GM10248 (cell line): Measurements from ENCODE around the gene NOD2.

ENCODE experiments used
- CTCF ChIA-PET: fragments of 300-600 bp; sonication (Branson Sonifier 250); formaldehyde crosslinking; extraction: SDS; loops from one replicate; lab custom pipeline; 2021; ENCODE audit warnings: antibody characterized with exemption; lab: Yijun Ruan, JAX
- POLR2A ChIA-PET: fragments of 350-650 bp; sonication (Branson Sonifier 250); formaldehyde crosslinking; extraction: SDS; loops from one replicate; lab custom pipeline; 2020; ENCODE audit warnings: antibody characterized with exemption; lab: Yijun Ruan, JAX
- DNase-seq: peaks from one replicate; pipeline ENCODE4 v3.0.0; 2012; ENCODE audit errors: extremely low spot score
- TF ChIP-seq, protein P1 (sequence below): IDR thresholded peaks from 2 replicates; pipeline ENCODE4 v1.5.1; 2012; ENCODE audit warnings: mild to moderate bottlenecking, low read depth; ENCODE audit errors: extremely low read depth, missing control alignments, control extremely low read depth

Gene NOD2

DNA sequence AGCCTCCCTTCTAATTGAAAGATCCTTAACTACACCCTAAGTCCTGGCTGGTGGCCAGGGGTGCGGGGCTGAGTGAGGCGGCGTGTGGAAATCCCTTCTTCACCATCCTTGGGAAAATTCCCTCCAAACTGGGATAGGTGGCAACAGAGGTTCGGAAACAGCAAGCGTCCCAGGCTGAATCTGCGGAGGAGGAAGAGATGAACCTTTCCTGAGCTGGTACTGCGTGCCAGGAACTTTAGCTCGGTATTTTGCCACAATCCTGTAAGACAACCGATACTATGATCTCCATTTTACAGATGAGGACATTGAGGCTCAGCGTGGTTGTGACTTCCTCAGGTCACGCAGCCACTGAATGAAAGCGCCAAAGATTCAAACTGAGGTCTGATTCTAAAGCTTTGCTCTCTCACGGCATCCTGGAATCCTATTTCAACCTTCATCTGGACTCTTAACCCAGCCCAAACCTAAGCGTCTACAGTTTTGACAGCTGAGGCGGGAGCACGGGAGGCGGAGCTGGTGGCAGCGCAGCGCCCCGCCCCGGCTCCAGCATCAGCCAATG is 47.9 kb downstream of the NOD2 start:
- CTCF ChIA-PET = interaction anchor here (0.7 to 1.3 kb wide), 5 partner anchors 13 to 76 kb away, joined by 3 to 7 read pairs (median 5); no protein-coding TSS in a partner anchor
- POLR2A ChIA-PET = interaction anchor here (0.8 to 1.7 kb wide), 6 partner anchors 15 to 65 kb away, joined by 3 to 10 read pairs (median 4); no protein-coding TSS in a partner anchor
- no peak for DNase-seq
- TF ChIP-seq, protein P1, sequence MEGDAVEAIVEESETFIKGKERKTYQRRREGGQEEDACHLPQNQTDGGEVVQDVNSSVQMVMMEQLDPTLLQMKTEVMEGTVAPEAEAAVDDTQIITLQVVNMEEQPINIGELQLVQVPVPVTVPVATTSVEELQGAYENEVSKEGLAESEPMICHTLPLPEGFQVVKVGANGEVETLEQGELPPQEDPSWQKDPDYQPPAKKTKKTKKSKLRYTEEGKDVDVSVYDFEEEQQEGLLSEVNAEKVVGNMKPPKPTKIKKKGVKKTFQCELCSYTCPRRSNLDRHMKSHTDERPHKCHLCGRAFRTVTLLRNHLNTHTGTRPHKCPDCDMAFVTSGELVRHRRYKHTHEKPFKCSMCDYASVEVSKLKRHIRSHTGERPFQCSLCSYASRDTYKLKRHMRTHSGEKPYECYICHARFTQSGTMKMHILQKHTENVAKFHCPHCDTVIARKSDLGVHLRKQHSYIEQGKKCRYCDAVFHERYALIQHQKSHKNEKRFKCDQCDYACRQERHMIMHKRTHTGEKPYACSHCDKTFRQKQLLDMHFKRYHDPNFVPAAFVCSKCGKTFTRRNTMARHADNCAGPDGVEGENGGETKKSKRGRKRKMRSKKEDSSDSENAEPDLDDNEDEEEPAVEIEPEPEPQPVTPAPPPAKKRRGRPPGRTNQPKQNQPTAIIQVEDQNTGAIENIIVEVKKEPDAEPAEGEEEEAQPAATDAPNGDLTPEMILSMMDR = no peak

DNA sequence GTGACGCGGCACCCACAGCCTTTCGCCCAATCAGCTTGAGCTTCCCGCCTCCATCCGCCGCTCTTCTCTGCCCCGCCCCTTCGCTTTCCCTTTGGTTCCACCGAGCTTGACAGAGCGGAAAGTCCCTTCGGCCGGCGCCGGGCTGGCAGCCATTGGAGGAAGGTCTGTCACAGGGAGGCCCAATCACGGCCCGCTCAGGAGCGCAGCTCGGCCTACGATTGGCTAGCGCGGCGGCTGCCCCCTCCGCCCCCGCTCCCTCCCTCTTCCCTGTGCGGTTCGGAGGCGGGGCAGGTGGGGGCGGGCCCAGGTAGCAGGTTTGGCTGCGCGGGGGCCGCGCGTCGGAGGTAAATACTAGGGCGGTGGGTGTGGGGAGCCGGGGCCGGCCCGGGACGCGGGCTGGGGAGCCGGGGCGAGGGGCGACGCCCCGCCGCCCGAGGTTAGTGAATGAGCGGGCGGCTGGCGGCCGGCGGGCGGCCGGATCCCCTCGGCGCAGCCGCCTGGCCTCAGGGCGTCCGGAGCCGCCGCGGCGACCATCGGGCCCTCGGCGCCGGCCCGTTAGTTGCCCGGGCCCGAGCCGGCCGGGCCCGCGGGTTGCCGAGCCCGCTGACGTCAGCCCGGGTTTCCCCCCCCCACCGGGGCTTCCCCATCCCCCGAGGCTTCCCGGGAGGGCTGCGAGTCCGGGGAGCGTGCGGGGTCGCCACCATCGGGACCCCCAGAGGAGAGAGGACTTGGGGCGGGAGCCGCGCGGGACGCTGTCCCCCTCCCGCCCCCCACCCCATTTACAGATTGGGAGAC is 48.6 kb downstream of the NOD2 start, which contains the start of gene CYLD:
Gene CYLD, plus strand, starts transcription at position 306 of the 795 bp plus-strand sequence. CDS start 7,613 bp downstream, outside the sequence.
- CTCF ChIA-PET = interaction anchor here (0.7 to 5.7 kb wide), 7 partner anchors 14 to 76 kb away, joined by 3 to 38 read pairs (median 6); no protein-coding TSS in a partner anchor
- DNase-seq = peak; percentile 98
- POLR2A ChIA-PET = interaction anchor here (0.8 to 1.7 kb wide), 6 partner anchors 16 to 64 kb away, joined by 3 to 10 read pairs (median 4); no protein-coding TSS in a partner anchor

DNA sequence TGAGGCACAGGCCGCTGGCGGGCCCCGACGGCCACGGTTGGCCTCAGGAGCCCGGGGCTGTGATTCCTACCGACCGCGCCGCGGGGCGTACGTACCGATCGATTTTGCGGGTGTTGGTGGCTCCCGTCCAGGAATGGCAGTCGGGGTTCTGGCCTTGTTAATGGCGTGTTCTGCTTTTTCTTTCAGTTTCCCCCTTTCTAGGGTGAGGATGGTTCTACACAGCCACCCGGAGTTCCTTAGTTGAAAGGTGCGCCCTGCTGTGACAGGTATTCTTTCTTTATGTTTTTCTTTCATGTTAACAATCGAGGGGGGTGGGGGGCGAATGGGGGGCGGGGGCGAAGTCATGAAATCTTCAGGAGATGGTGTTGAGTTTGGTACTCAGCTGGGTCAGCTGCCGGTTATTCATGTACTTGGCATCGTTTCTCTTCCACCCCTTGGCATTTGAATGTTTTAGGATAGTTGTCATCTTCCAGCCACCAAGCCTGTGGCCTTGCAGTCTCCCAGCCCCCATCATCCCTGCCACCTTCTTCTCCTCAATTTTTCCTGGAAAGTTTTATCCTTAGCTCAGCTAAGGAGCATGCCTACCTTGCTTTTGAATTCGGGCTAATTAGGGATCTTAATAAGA is 49.3 kb downstream of the NOD2 start:
- peak; percentile 70 for DNase-seq
- POLR2A ChIA-PET = no interaction called here
- CTCF ChIA-PET = interaction anchor here (3.5 to 5.7 kb wide), 2 partner anchors 15 to 63 kb away, joined by 30 to 38 read pairs; no protein-coding TSS in a partner anchor
- TF ChIP-seq, protein P1 = no peak

More for the DNA sequence above, 48.6 kb downstream of the NOD2 start, which contains the start of gene CYLD:
- TF ChIP-seq, protein P1 = no peak

DNA sequence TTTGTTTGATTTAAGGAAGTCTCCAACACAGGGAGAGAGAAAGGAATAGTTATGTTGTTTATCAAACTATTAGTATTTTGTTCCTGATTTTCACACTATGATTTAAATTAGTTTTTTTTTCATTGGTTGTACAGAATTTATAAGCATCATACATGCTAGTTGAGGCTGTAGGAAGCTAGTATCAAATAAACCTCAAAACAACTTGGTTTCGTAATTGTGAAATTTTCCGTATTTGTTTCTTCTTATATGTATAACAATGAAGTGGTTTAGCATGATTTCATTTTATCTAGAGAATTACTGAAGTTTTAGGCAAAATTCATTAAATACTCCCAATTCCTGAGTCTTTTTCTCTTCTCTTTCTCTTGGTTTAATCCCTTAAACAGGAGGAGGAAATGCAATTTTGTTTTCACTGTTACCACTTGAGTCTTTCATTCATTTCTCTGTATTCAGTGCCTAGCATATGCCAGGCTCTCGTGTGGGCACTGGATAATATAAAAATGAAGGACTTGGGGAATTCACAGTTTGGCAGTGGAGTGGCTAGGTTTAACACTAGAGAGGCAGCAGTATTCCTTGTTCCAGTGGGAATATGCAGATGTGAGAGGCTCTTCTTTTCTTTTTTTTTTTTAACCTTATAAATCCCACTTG is 50.3 kb downstream of the NOD2 start:
- CTCF ChIA-PET = interaction anchor here (0.9 to 9.0 kb wide), 9 partner anchors 9 to 719 kb away, joined by 3 to 120 read pairs (median 4); partner anchors contain the start of genes CNEP1R1 and SNX20
- DNase-seq = no peak
- TF ChIP-seq, protein P1 = no peak
- POLR2A ChIA-PET = interaction anchor here (1.2 to 1.5 kb wide), 2 partner anchors 8 to 14 kb away, joined by 3 to 9 read pairs; no protein-coding TSS in a partner anchor

DNA sequence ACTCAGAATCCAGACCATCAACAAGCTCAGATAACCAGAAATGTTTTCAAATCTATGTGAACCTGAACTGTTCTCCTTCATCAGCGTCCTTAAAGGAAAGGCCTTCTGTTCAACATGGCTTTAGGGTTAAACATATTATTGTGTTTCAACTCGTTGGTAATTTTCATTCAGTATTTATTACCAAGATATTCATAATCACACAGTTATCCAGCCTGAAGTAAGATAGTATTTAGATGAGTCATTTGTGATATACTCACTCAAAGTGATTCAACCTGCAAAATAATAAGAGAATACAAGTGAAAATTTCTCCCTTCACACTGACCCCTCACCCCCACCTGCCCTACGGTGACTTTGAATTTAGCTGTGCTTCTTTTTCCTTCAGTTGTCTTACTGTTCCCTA is 51.5 kb downstream of the NOD2 start:
- CTCF ChIA-PET = interaction anchor here (0.9 to 9.0 kb wide), 9 partner anchors 10 to 720 kb away, joined by 3 to 120 read pairs (median 4); partner anchors contain the start of gene CNEP1R1
- POLR2A ChIA-PET = interaction anchor here (0.7 to 1.5 kb wide), 3 partner anchors 9 to 48 kb away, joined by 3 to 9 read pairs (median 8); no protein-coding TSS in a partner anchor
- TF ChIP-seq, protein P1 = no peak
- DNase-seq = no peak
